GM11168 (cell line): ENCODE results near the gene COL19A1.

Source experiments
- in situ Hi-C: fragments of 300-500 bp; cut with MboI; formaldehyde crosslinking; loops from one replicate; pipeline ENCODE4 v1.12.0; 2022; ENCODE audit warnings: low sequenced_read_pairs; ENCODE audit not compliant: unreplicated experiment

The COL19A1 gene

DNA sequence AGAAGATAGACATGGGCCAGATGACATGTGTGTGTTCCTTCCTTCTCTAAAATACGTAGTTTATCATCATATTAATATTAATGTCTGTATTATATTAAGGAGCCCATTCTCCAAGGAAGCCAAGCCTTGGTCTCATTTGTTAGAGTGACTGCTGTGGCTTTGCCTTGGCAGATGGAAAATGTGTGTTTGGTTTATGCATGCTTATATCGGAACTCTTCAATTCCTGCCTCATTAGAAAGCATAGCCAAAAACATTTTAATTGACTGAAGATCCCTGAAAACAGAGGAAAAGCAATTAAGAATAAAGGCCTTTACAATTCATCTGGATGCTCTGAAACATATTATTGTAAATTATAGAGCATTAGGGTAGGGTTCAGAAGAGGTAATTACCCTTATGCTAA is 330.2 kb downstream of the COL19A1 start:
- in situ Hi-C loops: no loop called here

DNA sequence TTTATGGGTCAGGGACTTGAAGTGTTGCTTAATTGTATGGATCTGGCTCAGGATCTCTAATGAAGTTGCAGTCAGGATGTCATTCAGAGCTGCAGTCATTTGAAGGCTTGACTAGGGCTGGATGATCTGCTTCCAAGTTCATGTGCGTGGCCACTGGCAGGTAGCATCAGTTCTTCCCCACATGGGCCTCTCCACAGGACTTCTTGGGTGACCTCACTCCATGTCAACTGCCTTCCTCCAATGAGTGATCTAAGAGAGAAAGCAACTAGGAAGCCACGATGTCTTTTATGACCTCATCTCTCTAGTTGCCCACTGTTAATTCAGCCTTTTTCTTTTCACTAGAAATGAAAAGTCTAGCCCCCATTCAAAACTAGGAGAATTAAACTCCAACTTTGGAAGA is 332.4 kb downstream of the COL19A1 start:
- in situ Hi-C loops: no loop called here

DNA sequence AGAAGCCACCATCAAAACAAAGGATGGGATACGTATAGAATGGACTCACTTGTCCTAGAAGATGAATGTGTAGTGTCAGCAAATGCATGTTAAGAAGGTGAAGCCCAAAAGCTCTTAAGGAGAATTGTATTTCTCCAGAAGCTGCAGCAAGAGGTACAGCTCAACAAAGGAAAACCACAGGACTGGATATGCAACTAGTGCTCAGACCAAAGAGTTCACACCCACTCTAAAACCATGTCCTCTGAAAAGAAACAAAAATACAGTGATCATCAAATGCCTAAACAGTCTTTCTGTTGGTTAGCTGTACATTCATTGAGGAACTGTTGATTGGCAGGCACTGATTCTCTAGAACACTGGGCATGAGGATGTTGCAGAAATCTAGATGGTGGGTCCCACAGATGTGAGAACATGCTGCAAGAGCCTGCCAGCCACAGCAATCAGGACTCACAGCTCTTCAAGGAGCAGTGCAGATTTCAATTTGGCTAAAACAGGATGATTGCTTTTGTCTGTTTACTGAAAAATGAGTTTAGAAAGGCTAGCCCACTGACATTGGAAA is 342.0 kb downstream of the COL19A1 start:
- in situ Hi-C loops: no loop called here

DNA sequence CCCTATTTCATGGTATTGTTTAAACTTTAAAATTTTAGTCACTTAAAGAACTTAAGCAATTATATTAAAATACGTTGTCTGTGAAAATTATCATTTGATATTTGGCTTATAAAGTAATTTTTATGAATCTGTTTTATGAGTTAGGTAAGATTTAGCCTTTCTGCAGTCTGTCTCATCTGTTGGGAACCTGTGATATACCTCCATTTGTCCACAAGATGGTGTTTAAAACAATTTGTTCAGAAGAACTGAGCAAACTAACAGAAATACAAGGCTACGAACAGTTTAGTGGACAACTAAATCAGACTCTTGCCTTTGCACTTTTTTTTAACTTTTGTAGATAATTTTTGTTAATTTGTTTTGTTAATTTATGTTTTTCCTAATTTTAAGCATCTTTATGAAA is 344.1 kb downstream of the COL19A1 start:
- in situ Hi-C loops: no loop called here

DNA sequence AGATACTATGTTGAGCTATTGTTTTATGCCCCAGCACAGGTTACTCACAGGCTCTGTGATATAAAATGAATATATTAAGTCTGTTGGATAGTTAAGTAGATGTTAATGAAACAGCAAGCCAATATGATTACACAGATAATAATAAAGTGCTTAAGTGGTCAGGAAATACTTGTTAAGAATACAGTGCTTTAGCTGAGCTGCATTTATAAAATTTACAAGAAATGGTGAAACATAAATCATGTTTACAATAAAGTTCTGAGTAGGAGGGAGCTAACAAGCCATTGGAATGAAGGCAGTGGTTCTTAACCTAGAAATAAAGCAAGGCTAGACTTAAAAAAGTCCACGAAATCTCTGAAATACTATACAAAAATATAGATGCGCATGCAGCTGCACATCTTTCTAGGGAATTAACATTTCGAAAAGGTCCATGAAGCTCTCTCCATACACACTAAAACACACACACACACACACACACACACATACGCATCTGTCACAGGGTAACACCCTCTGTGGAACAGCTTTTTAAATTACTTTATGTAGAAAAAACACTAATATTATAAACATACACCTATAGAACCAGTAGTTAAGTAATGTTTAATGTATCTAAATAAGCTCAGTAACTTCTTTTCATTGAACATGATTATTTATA is 349.2 kb downstream of the COL19A1 start:
- in situ Hi-C loops: no loop called here

DNA sequence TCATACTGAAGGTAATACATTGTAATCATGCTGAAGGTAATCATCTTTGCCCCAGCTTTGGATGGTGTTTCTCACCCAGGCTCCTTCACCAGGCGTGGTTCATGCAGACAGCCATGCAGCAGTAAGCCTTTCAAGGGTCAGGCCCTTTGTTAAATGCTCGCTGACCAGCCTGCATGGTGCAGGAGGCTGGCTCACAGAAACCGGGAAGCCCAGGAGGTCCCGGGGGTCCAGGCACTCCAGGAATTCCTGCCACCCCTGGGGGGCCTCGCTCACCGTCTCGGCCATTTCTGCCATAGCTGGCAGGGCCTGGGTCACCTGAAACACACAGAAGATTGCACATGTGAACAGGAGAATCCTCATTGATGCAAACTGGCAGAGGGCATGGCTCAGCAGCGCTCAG is 350.4 kb downstream of the COL19A1 start:
- in situ Hi-C loops: no loop called here

DNA sequence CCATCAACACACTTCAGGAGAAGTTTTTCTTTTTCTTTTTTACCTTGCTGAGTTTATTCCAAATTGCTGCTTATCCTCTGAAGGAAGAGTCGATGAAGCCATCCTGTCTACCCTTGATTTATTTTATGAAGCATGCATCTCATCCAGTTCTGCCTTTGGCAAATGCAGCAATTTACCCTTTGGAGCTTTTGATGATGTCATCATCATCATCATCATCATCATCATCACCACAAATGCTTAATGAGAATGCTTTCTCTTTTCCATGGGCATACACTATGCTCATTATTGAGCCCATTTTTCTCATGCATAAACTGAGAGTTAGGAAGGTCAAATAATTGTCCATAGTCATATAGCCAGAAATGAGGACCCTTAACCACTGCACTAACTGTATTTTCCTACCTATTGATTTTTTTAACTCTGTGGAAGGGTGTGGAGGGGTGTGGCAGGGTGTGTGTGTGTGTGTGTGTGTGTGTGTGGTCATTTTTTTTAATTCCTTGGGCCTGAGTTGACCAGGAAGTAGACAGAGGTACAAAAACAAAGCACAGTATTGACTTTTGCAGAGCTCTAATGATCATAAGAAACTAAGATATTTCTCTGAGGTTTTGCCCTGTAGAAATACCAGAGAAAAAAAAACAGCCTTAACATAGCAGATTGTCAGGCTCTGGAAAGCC is 353.7 kb downstream of the COL19A1 start:
- in situ Hi-C loops: loop anchor here (10.0 kb wide), 1 partner anchor 145 kb away; no protein-coding TSS in a partner anchor

DNA sequence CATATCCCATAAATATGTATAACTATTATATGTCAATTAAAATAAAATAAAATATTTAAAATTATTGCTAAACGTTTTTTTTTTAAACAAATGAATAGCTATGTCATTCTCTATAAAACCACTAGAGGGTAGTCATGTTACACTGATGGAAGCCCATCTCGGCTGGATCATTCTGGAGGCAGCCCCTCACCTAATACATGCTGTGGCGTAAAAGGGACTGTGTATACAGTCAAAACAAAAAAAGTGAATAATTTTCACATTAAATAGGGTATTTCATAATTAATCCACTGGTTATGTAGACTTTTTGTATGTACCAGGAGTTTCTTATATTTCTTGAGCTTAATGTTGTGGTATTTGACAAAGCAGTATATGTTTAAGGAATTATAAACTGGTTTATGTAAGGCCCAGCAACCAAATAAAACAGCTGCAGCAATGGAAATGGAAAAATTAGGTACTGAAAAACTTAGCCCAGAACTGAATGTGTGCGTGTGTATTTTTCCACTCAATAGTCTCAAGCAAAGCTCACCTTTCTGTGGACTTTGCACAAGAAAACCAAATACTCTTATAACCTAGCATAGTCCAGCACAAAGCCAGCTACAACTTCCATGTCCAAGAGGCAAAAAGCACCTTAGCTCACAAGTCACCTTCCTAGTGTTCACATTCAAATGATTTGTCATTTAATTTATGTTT is 354.8 kb downstream of the COL19A1 start:
- in situ Hi-C loops: loop anchor here (10.0 kb wide), 1 partner anchor 144 kb away; no protein-coding TSS in a partner anchor

DNA sequence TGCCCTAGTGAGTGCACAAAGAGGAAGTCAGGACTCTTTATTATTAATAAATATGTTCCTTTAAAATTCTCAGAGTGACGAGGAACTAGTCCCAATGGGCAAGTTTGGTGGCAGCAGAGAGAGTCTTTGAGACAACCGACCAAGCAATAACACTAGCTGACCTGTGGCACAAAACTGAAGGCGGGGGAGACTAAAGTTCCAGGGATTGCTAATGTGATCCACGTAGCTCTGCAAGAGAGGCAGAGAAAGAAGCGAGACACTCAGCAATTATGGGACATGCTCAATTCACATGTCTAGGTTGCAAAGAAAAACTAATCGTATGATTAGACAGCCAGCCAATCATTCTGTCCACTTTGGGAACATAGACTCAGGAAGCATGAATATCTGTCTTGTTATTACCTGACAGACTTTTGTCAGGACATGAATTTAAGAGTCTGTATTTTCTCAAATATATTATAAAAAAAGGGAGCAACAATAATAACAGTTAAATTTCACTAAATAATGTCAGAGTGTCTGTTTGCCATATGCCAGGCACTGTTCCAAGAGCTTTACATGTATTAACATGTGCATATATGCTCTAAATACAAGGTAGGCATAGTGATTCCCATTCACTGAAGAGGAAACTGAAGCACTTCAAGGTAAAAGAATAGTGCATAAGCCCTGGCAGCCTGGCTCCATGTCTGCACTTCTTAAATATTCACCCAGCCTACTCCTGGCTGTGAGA is 355.5 kb downstream of the COL19A1 start:
- in situ Hi-C loops: loop anchor here (10.0 kb wide), 1 partner anchor 143 kb away; no protein-coding TSS in a partner anchor

DNA sequence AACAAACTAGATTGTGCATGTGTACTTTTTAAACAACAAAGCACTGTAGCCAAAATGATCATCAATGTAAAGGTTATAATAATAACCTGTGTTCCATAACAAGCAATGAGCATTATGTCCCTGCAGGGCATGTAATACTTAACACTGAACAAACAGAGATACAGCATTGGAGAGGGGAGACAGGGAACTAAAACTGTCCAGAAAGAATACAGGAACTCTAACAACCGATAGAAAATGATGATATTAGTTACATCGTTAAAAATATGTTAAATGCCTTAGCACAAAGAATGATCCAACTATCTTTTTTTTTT is 356.0 kb downstream of the COL19A1 start:
- in situ Hi-C loops: loop anchor here (10.0 kb wide), 1 partner anchor 142 kb away; no protein-coding TSS in a partner anchor

DNA sequence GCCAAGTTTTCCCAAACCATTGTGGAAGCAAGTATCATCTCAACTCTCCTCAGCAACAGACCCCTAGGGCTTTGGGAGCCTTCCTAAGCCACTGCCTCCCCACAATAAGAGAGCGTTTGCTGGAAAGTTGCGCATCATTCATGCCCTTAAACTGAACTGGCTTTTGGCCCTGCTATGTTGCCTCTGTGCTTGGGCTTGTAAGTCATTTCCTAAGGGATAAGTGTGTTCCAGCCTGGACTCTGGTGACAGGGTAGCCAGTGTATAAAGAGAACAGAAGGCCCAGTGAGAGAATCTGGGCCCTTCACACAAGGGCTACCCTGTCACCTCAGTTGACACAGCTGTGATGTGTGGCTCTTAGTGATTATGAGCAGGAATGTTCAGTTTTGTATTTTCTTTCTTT is 358.7 kb downstream of the COL19A1 start:
- in situ Hi-C loops: loop anchor here (10.0 kb wide), 1 partner anchor 140 kb away; no protein-coding TSS in a partner anchor

DNA sequence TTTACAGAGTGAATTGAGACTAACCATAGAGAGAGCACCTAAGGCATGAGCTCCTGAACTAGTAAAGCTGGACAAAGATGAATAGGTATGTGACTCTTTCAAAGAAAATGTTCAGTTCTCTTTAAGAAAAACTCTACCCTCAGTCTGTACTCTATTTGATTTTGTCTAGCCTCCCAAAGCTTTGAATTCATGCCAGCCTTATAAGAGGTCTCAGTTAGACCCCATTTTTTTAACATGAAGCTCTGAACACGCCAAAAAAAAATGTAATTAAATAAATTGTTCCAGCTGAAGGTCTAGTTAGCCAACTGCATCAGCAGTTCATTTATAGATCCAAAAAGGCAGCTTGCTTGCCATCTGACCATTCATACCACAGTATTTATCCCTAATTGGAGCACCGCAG is 365.0 kb downstream of the COL19A1 start:
- in situ Hi-C loops: no loop called here

DNA sequence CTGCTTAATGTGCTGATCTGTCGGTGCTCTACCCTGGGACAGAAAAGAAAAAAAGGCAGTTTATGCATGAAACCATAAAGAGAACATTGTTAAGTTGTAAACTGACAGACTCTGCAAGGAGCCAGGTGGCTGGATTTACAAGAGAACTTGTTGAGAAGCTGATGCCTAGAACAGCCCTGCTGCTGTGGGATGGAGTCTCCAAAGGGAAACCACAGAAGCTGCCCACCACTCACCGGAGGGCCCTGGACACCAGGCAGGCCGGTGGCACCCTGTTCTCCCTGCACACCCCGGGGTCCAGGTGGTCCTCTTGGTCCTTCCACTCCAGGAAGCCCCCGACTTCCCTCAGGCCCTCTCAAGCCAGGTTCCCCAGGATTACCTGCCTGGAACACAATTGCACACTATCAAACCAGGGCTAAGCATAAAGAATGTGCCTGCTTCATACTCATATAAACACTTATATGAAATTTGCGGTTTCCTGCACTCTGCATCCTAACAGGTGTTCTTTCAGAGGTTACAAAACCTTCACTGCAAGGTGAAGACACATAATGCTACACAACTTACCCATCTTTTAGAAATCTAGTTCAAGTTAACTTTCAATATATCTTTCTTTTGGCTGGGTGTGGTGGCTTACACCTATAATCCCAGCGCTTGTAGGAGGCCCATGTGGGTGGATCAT is 368.3 kb downstream of the COL19A1 start:
- in situ Hi-C loops: no loop called here

DNA sequence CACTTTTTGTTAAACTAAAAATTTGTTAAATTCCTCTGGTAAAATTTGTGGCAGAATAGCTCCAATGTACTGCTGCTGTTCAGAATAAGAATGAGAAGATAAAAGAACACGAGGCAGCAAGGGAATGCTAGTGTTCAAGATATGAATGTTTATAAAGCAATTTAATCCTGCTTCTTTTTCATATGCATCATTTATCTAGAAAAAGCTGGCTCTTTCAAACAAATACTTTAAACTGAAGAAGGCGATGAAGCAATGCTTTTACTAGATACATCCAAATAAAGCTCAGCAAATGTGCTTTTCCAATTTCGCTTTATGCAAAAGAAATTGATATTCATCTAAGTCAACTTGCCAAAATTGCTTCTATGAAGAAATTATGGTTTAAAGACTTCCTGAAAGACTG is 370.0 kb downstream of the COL19A1 start:
- in situ Hi-C loops: no loop called here

DNA sequence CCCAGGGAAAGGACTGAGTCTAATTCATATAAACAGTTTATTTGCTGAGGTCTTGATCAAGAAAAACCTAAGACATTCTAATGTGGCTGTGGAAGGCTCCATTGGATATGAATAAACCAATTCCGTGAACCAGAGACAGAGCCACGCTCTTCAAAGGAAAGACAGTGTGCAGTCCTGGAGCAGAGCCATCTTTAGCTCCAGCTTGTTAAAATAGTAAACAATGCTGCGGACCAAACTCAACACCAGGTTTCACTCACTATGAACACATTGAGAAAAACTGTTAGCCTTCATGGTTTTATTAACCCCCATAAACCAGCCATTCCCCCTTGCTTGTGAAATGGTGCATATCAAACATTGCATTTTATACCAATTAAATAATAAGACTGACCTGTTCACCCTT is 374.7 kb downstream of the COL19A1 start:
- in situ Hi-C loops: no loop called here

DNA sequence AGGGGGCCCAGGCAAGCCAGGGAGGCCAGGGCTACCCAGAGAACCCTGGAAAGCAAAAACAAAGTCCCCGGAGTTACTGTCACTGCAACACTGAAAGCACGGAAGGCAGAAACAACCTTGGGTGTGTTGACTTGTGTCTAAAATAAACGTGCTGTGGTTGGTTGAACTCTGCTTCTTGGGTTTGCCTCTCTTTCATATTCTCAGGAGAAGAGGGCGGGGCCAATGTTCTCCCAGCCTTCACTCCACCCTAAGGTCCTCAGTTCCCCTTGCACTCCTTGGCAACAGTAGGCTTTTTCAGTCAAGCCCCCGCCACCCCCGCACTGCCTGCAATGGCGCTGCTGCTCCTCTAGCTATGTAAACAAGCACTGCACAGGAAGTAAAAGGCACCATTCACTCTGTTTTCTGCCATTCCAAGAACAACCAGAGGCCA is 375.6 kb downstream of the COL19A1 start:
- in situ Hi-C loops: no loop called here

DNA sequence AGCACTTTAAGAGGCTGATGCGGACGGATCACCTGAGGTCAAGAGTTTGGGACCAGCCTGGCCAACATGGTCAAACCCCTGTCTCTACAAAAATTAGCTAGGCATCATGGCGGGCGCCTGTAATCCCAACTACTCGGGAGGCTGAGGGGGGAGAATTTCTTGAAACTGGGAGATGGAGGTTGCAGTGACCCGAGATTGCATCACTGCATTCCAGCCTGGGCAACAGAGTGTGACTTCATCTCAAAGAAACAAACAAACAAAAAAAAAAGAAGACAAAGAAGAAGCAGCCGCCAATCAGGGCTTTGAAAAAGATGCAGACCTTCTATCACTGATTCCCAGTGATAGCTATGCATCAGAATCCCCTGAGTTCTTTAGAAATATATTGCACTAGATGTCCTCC is 379.8 kb downstream of the COL19A1 start:
- in situ Hi-C loops: no loop called here

DNA sequence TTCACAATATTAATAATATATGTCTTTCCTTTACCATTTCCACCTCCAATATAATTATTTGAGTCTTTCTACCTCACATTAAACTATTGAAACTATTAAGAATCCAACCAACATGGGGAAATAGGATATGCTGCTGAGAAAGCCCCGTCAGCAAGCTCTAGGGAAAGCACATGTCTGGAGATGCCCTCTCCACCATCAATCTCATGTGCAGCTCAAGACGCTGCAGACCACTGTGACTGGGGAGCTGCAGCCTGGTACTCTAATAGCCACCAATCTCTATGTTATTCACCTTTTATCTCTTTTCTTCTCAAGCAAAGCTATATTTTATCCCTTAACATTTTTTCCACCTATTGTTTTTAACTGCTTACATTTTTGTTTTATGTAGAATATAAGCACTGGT is 386.2 kb downstream of the COL19A1 start:
- in situ Hi-C loops: no loop called here

DNA sequence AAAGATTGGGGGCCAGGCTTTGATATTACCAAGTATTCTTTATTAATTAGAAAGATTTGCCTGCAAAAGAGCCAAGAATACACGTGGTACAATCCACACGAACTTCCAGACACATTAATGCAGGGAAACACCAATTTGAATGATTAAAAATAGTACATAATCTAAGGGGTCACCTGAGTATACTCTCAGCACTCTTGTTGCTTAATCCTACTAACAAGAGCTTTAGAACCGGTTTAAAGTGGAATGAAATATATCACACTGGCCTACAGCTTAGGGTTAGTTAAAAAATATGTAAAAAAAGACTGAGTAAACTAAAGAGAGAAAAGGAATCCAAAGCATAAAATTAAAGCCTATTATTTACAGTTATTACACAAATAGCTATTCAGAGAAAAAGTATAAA is 387.6 kb downstream of the COL19A1 start:
- in situ Hi-C loops: no loop called here

DNA sequence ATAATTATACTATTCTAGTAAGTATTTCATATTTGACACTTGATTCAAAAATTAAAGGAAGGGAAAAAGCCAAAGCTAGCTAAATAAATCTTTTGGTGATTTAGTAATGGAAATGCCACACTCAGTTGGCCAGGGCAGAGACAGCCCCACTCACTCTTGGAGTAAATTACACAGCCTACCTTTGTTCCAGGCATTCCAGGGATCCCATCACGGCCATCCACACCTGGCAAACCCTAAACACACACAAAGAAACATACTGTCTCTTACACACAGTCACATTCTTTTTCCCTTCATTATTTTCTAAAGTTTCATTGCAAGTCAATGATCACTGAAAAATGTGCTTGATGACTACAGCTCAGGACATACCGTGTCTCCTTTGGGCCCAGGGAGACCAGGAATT is 388.4 kb downstream of the COL19A1 start:
- in situ Hi-C loops: no loop called here
